GM19452 (cell line): ENCODE measurements around the gene TOLLIP.
"Not testable (repeated sequence)": the region's sequence is repeated elsewhere in the genome, so short reads cannot be mapped to it uniquely, and the experiment has no call there.

ENCODE experiments used
- ATAC-seq: cut with Tn5 transposase; IDR thresholded peaks from one replicate; pipeline ENCODE4 v1.9.1; 2021; ENCODE audit not compliant: unreplicated experiment

The TOLLIP gene

GRCh38 chr11:1251236-1251770, 58.1 kb downstream of the TOLLIP start:
- ATAC-seq, result no peak

- not testable (repeated sequence) for ATAC-seq
Observed at GRCh38 chr11:1250411-1250810, 59.0 kb downstream of the TOLLIP start.

- ATAC-seq, result not testable (repeated sequence)
Observed at GRCh38 chr11:1248951-1249350, 60.5 kb downstream of the TOLLIP start.

GRCh38 chr11:1247026-1247425, 62.4 kb downstream of the TOLLIP start:
- not testable (repeated sequence) for ATAC-seq

GRCh38 chr11:1246301-1246700, 63.1 kb downstream of the TOLLIP start:
- not testable (repeated sequence) for ATAC-seq

GRCh38 chr11:1245717-1246116, 63.7 kb downstream of the TOLLIP start:
- ATAC-seq, result not testable (repeated sequence)

GRCh38 chr11:1244557-1244956, 64.9 kb downstream of the TOLLIP start:
- not testable (repeated sequence) for ATAC-seq

GRCh38 chr11:1243521-1243920, 65.9 kb downstream of the TOLLIP start:
- not testable (repeated sequence) for ATAC-seq

- ATAC-seq, result not testable (repeated sequence)
Observed at GRCh38 chr11:1242751-1243150, 66.7 kb downstream of the TOLLIP start.

GRCh38 chr11:1242289-1242688, 67.1 kb downstream of the TOLLIP start:
- ATAC-seq, result no peak

GRCh38 chr11:1241706-1242105, 67.7 kb downstream of the TOLLIP start:
- ATAC-seq, result no peak

- no peak for ATAC-seq
Observed at GRCh38 chr11:1240771-1241170, 68.7 kb downstream of the TOLLIP start.

GRCh38 chr11:1239596-1240205, 69.7 kb downstream of the TOLLIP start:
- ATAC-seq, result no peak

- ATAC-seq, result no peak
Observed at GRCh38 chr11:1238767-1239595, 70.5 kb downstream of the TOLLIP start.

- no peak for ATAC-seq
Observed at GRCh38 chr11:1237851-1238250, 71.6 kb downstream of the TOLLIP start.

GRCh38 chr11:1237128-1237580, 72.3 kb downstream of the TOLLIP start:
- no peak for ATAC-seq

- no peak for ATAC-seq
Observed at GRCh38 chr11:1236316-1237127, 72.9 kb downstream of the TOLLIP start.

- ATAC-seq, result no peak
Observed at GRCh38 chr11:1235901-1236315, 73.5 kb downstream of the TOLLIP start.

- ATAC-seq, result no peak
Observed at GRCh38 chr11:1235306-1235900, 74.0 kb downstream of the TOLLIP start.

- no peak for ATAC-seq
Observed at GRCh38 chr11:1234771-1235305, 74.6 kb downstream of the TOLLIP start.
